IMR-90 (cell line): Measurements from ENCODE around the gene FAM174B. TPM values are rescaled to one million over a fixed set of nuclear protein-coding genes. Genes with fewer than 3 reads are reported as not detected.

Experiments
- ATAC-seq: fragments of 200-7000 bp; cut with Tn5 transposase; 2 replicates; pipeline ENCODE4 v1.9.1; 2020; ENCODE audit warnings: low read depth, mild to moderate bottlenecking, moderate library complexity
- BruUV-seq: library from RNA; stranded (reverse); fragments of 400-500 nt; replicated peaks from 2 replicates; lab custom pipeline; 2021; lab: Mats Ljungman, UMichigan
- CTCF ChIA-PET: fragments of 300-600 bp; formaldehyde crosslinking; extraction: SDS; loops from one replicate; lab custom pipeline; 2021; ENCODE audit warnings: antibody characterized with exemption; lab: Yijun Ruan, JAX
- POLR2A ChIA-PET: fragments of 300-600 bp; sonication (Branson Sonifier 250); formaldehyde crosslinking; loops from one replicate; lab custom pipeline; 2022; ENCODE audit warnings: antibody characterized with exemption; ENCODE audit not compliant: unreplicated experiment; lab: Charles Lee
- DNase-seq: peaks from one replicate; pipeline ENCODE4 v3.0.0; 2013
- H2AFZ ChIP-seq: replicated peaks from 2 replicates; pipeline ENCODE3; 2013; ENCODE audit warnings: low read length, mild to moderate bottlenecking; ENCODE audit not compliant: poor library complexity
- H2AK5ac ChIP-seq: 2 replicates; pipeline ENCODE4 v1.6.1; 2013; ENCODE audit warnings: low read depth, low read length, inconsistent platforms
- H2AK9ac ChIP-seq: replicated peaks from 2 replicates; pipeline ENCODE3; 2013; ENCODE audit warnings: mild to moderate bottlenecking, low read depth, low read length, moderate library complexity; ENCODE audit not compliant: poor library complexity
- H2BK120ac ChIP-seq: 2 replicates; pipeline ENCODE4 v1.6.1; 2013; ENCODE audit warnings: low read depth, low read length, inconsistent platforms
- H2BK15ac ChIP-seq: 3 replicates; pipeline ENCODE4 v1.6.1; 2013; ENCODE audit warnings: low read depth, low read length, inconsistent platforms
- H2BK20ac ChIP-seq: 2 replicates; pipeline ENCODE4 v1.6.1; 2013; ENCODE audit warnings: low read depth, mild to moderate bottlenecking, inconsistent platforms, low read length, moderate library complexity
- H2BK5ac ChIP-seq: 2 replicates; pipeline ENCODE4 v1.6.1; 2013; ENCODE audit warnings: mild to moderate bottlenecking, low read depth, low read length, inconsistent platforms; ENCODE audit not compliant: poor library complexity, severe bottlenecking
- H3K14ac ChIP-seq: replicated peaks from 2 replicates; pipeline ENCODE4 v1.6.1; 2013; ENCODE audit warnings: low read depth, low read length, inconsistent platforms
- H3K18ac ChIP-seq: 2 replicates; pipeline ENCODE4 v1.6.1; 2013; ENCODE audit warnings: low read depth, low read length, control low read depth
- H3K23ac ChIP-seq: 2 replicates; pipeline ENCODE4 v1.6.1; 2013; ENCODE audit warnings: low read depth, low read length, inconsistent platforms
- H3K27ac ChIP-seq: 2 replicates; pipeline ENCODE4 v1.5.1; 2013; ENCODE audit warnings: mild to moderate bottlenecking, control low read depth, low read length; ENCODE audit not compliant: insufficient read depth
- H3K27me3 ChIP-seq: 2 replicates; pipeline ENCODE4 v1.6.1; 2013; ENCODE audit warnings: low read length; ENCODE audit not compliant: control insufficient read depth, insufficient read depth
- H3K36me3 ChIP-seq: 2 replicates; pipeline ENCODE4 v1.6.1; 2013; ENCODE audit warnings: low read length, mixed read lengths; ENCODE audit not compliant: control insufficient read depth, insufficient read depth
- H3K4ac ChIP-seq: 2 replicates; pipeline ENCODE4 v1.6.1; 2013; ENCODE audit warnings: low read depth, low read length, inconsistent platforms
- H3K4me1 ChIP-seq: 2 replicates; pipeline ENCODE4 v1.6.1; 2013; ENCODE audit warnings: low read length, mixed read lengths; ENCODE audit not compliant: control insufficient read depth, insufficient read depth
- H3K4me2 ChIP-seq: 2 replicates; pipeline ENCODE4 v1.6.1; 2013; ENCODE audit warnings: low read depth, mild to moderate bottlenecking, control low read depth, low read length, moderate library complexity
- H3K4me3 ChIP-seq: 2 replicates; pipeline ENCODE4 v1.5.1; 2013; ENCODE audit warnings: low read depth, mild to moderate bottlenecking, control low read depth, low read length, moderate library complexity; ENCODE audit not compliant: insufficient read depth
- H3K56ac ChIP-seq: 2 replicates; pipeline ENCODE4 v1.6.1; 2013; ENCODE audit warnings: low read length, inconsistent platforms; ENCODE audit not compliant: insufficient read depth; ENCODE audit errors: extremely low read depth
- H3K79me1 ChIP-seq, 2 experiments: 2 replicates each; pipeline ENCODE4 v1.6.1; 2013; ENCODE audit warnings: low read length in 2 of 2, inconsistent platforms in 1 of 2, low read depth in 1 of 2
- H3K9ac ChIP-seq: 2 replicates; pipeline ENCODE4 v1.6.1; 2013; ENCODE audit warnings: low read depth, low read length, control low read depth
- H3K9me1 ChIP-seq: 2 replicates; pipeline ENCODE4 v1.6.1; 2013; ENCODE audit warnings: low read length, inconsistent platforms; ENCODE audit not compliant: insufficient read depth
- H3K9me3 ChIP-seq: 2 replicates; pipeline ENCODE4 v1.6.1; 2013; ENCODE audit warnings: low read length; ENCODE audit not compliant: control insufficient read depth, insufficient read depth
- H4K20me1 ChIP-seq: 2 replicates; pipeline ENCODE4 v1.6.1; 2013; ENCODE audit warnings: low read length, inconsistent platforms; ENCODE audit not compliant: insufficient read depth
- H4K5ac ChIP-seq: 2 replicates; pipeline ENCODE4 v1.6.1; 2013; ENCODE audit warnings: mild to moderate bottlenecking, low read depth, low read length, control low read depth
- H4K8ac ChIP-seq, 2 experiments: 2 replicates each; pipeline ENCODE4 v1.6.1; 2013; ENCODE audit warnings: low read depth in 2 of 2, low read length in 2 of 2, control low read depth in 1 of 2, inconsistent platforms in 1 of 2
- H4K91ac ChIP-seq: 2 replicates; pipeline ENCODE4 v1.6.1; 2013; ENCODE audit warnings: low read depth, low read length, inconsistent platforms; ENCODE audit not compliant: insufficient read depth
- BHLHE40 ChIP-seq: fragments of 150-350 bp; IDR thresholded peaks from 2 replicates; pipeline ENCODE4 v1.6.1; 2016; ENCODE audit warnings: mild to moderate bottlenecking, low read depth, low read length
- CEBPB ChIP-seq: IDR thresholded peaks from 2 replicates; pipeline ENCODE4 v1.6.1; 2012; ENCODE audit warnings: low read depth, low read length, improper control_type of control experiment
- CHD1 ChIP-seq: IDR thresholded peaks from 2 replicates; pipeline ENCODE4 v1.6.1; 2012; ENCODE audit warnings: low read depth, low read length, improper control_type of control experiment
- FOS ChIP-seq: fragments of 150-350 bp; IDR thresholded peaks from 2 replicates; pipeline ENCODE4 v1.6.1; 2016; ENCODE audit warnings: low read depth, low read length
- MAFK ChIP-seq: IDR thresholded peaks from 2 replicates; pipeline ENCODE4 v1.6.1; 2012; ENCODE audit warnings: low read depth, low read length, improper control_type of control experiment
- MAZ ChIP-seq: IDR thresholded peaks from 2 replicates; pipeline ENCODE4 v1.6.1; 2012; ENCODE audit warnings: low read depth, mild to moderate bottlenecking, low read length, improper control_type of control experiment, moderate library complexity, borderline replicate concordance
- MXI1 ChIP-seq: IDR thresholded peaks from 2 replicates; pipeline ENCODE4 v1.6.1; 2012; ENCODE audit warnings: low read depth, mild to moderate bottlenecking, low read length, moderate library complexity, borderline replicate concordance
- NFE2L2 ChIP-seq: fragments of 150-350 bp; IDR thresholded peaks from 2 replicates; pipeline ENCODE4 v1.6.1; 2016; ENCODE audit warnings: low read depth, mild to moderate bottlenecking, low read length
- POLR2A ChIP-seq: IDR thresholded peaks from 2 replicates; pipeline ENCODE4 v1.6.1; 2012; ENCODE audit warnings: mild to moderate bottlenecking, low read depth, low read length
- RAD21 ChIP-seq: IDR thresholded peaks from 2 replicates; pipeline ENCODE4 v1.6.1; 2012; ENCODE audit warnings: low read length, improper control_type of control experiment
- RCOR1 ChIP-seq: IDR thresholded peaks from 2 replicates; pipeline ENCODE4 v1.6.1; 2012; ENCODE audit warnings: mild to moderate bottlenecking, low read length, improper control_type of control experiment; ENCODE audit not compliant: insufficient replicate concordance
- RFX5 ChIP-seq: IDR thresholded peaks from 2 replicates; pipeline ENCODE4 v1.8.0; 2012; ENCODE audit warnings: low read depth, mild to moderate bottlenecking, low read length, moderate library complexity
- SMC3 ChIP-seq: fragments of 150-350 bp; IDR thresholded peaks from 2 replicates; pipeline ENCODE4 v1.6.1; 2016; ENCODE audit warnings: low read depth, mild to moderate bottlenecking, antibody characterized with exemption, low read length, moderate library complexity
- WGBS, 2 experiments: methylation state at CpG; one replicate each; pipeline versions ENCODE4 v1.1.5 to v1.1.7; 2013; ENCODE audit warnings: missing lambda C conversion rate in 2 of 2; ENCODE audit not compliant: insufficient read length in 1 of 2; ENCODE audit errors: extremely low coverage in 2 of 2; 5-methylcytosine and 5-hydroxymethylcytosine counted together
- dilution Hi-C: fragments of 300-500 bp; cut with HindIII; formaldehyde crosslinking; loops from one replicate; pipeline ENCODE4 v1.14.3; 2018; ENCODE audit warnings: low sequenced_read_pairs; ENCODE audit not compliant: unreplicated experiment
- in situ Hi-C: fragments of 300-500 bp; cut with MboI; formaldehyde crosslinking; loops from 3 replicates; pipeline ENCODE4 v1.14.3; 2019; ENCODE audit warnings: low sequenced_read_pairs, inconsistent platforms, mixed read lengths
- intact Hi-C: fragments of 100-400 bp; cut with micrococcal nuclease; formaldehyde crosslinking; loops from 2 replicates; pipeline ENCODE4 v1.10.0; 2022
- polyA plus RNA-seq, 3 experiments: library from polyadenylated mRNA; depleted of rRNA; stranded (reverse); fragments of >200 nt; gene quantifications; 2 replicates each; pipeline ENCODE4 v1.2.3, GENCODE V29; 2012; ENCODE audit warnings: low replicate concordance in 1 of 3
- total RNA-seq: library from RNA; depleted of rRNA; stranded (reverse); fragments of >200 nt; gene quantifications from 2 replicates; pipeline ENCODE4 v1.2.3, GENCODE V29; 2012
- TF ChIP-seq, protein P1 (sequence below): fragments of 150-350 bp; IDR thresholded peaks from 2 replicates; pipeline ENCODE4 v1.6.1; 2017; ENCODE audit warnings: mild to moderate bottlenecking, antibody characterized with exemption, low read length, low read depth
- TF ChIP-seq, protein P2 (sequence below): conservative IDR thresholded peaks from 2 replicates; pipeline ENCODE4 v1.5.1; 2012; ENCODE audit warnings: mild to moderate bottlenecking, low read depth, low read length, improper control_type of control experiment
- TF ChIP-seq, protein P3 (sequence below): fragments of 150-350 bp; IDR thresholded peaks from 2 replicates; pipeline ENCODE4 v1.6.1; 2016; ENCODE audit warnings: low read depth, mild to moderate bottlenecking, low read length, moderate library complexity, borderline replicate concordance

Gene FAM174B
- total and polyA plus RNA-seq, 2 of the 4 experiments (the other 2 are of a cell fraction): 0.18 to 0.56 TPM

DNA sequence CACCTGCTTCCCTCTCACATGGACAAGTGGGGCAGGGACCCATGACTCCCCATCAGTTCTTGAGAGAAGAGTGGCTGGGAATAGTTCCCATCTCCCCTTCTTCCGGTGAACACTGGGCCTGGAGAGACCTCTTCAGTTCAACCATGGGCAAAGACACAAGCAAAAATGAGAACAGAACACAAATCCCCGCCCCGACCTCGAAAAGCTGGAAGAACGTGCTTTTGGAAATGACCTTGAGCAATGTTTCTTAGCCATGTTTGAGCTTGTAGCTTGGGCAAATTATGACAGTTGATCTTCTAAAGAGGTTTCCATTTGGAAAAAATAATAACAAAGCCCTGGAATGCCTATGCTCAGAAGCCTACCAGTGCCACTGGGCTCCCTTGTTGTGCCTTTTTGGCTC lies 59.0 kb downstream of the FAM174B start:
- no peak overlapping the region for H2AFZ ChIP-seq
- no peak for ATAC-seq
- H3K9me1 ChIP-seq: no peaks in the 10 kb centered on the region
- no peak overlapping the region for H2BK120ac ChIP-seq
- H3K4me3 ChIP-seq: no peak overlapping the region
- intact Hi-C loops (no loop called here), in situ Hi-C loops (no loop called here), dilution Hi-C loops (no loop called here)
- H3K27ac ChIP-seq: no peak overlapping the region
- no peak overlapping the region for H3K14ac ChIP-seq
- no peaks in the 10 kb centered on the region for H3K36me3 ChIP-seq
- no peak overlapping the region for H2BK5ac ChIP-seq
- no peaks in the 10 kb centered on the region for H3K9me3 ChIP-seq
- H4K5ac ChIP-seq: no peak overlapping the region
- POLR2A ChIA-PET: no interaction called here
- DNase-seq: no peak
- no peak overlapping the region for H3K4ac ChIP-seq
- TF ChIP-seq, protein P1, sequence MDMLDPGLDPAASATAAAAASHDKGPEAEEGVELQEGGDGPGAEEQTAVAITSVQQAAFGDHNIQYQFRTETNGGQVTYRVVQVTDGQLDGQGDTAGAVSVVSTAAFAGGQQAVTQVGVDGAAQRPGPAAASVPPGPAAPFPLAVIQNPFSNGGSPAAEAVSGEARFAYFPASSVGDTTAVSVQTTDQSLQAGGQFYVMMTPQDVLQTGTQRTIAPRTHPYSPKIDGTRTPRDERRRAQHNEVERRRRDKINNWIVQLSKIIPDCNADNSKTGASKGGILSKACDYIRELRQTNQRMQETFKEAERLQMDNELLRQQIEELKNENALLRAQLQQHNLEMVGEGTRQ: no peak
- TF ChIP-seq MAZ: no peak
- TF ChIP-seq RCOR1: no peak
- no peak for TF ChIP-seq POLR2A
- TF ChIP-seq SMC3: no peak
- TF ChIP-seq, protein P2, sequence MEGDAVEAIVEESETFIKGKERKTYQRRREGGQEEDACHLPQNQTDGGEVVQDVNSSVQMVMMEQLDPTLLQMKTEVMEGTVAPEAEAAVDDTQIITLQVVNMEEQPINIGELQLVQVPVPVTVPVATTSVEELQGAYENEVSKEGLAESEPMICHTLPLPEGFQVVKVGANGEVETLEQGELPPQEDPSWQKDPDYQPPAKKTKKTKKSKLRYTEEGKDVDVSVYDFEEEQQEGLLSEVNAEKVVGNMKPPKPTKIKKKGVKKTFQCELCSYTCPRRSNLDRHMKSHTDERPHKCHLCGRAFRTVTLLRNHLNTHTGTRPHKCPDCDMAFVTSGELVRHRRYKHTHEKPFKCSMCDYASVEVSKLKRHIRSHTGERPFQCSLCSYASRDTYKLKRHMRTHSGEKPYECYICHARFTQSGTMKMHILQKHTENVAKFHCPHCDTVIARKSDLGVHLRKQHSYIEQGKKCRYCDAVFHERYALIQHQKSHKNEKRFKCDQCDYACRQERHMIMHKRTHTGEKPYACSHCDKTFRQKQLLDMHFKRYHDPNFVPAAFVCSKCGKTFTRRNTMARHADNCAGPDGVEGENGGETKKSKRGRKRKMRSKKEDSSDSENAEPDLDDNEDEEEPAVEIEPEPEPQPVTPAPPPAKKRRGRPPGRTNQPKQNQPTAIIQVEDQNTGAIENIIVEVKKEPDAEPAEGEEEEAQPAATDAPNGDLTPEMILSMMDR: no peak
- no peak for TF ChIP-seq NFE2L2
- TF ChIP-seq FOS: no peak
- TF ChIP-seq BHLHE40: no peak
- TF ChIP-seq CHD1: no peak
- TF ChIP-seq RAD21: no peak
- TF ChIP-seq, protein P3, sequence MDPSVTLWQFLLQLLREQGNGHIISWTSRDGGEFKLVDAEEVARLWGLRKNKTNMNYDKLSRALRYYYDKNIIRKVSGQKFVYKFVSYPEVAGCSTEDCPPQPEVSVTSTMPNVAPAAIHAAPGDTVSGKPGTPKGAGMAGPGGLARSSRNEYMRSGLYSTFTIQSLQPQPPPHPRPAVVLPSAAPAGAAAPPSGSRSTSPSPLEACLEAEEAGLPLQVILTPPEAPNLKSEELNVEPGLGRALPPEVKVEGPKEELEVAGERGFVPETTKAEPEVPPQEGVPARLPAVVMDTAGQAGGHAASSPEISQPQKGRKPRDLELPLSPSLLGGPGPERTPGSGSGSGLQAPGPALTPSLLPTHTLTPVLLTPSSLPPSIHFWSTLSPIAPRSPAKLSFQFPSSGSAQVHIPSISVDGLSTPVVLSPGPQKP: no peak
- no peak for TF ChIP-seq CEBPB
- no peak for TF ChIP-seq MXI1
- TF ChIP-seq RFX5: no peak
- no peak for TF ChIP-seq MAFK
- WGBS, 2 experiments: 100% methylated on average over 1 of the region's 5 CpGs; no CpG with 5 or more reads in 1 of the 2 experiments
- no peak overlapping the region for H3K4me2 ChIP-seq
- no peaks in the 10 kb centered on the region for H4K20me1 ChIP-seq
- H2AK5ac ChIP-seq: no peak overlapping the region
- H3K4me1 ChIP-seq: no peaks in the 10 kb centered on the region
- no TSS peak for BruUV-seq
- no peak overlapping the region for H4K8ac ChIP-seq
- H3K23ac ChIP-seq: no peak overlapping the region
- no peak overlapping the region for H3K56ac ChIP-seq
- no peak overlapping the region for H2AK9ac ChIP-seq
- no peak overlapping the region for H4K91ac ChIP-seq
- no peak overlapping the region for H2BK15ac ChIP-seq
- CTCF ChIA-PET: no interaction called here
- H3K9ac ChIP-seq: no peak overlapping the region
- no peaks in the 10 kb centered on the region; the same call in 1 of the 2 replicates for H3K27me3 ChIP-seq
- H2BK20ac ChIP-seq: no peak overlapping the region
- H3K79me1 ChIP-seq: no peaks in the 10 kb centered on the region
- H3K18ac ChIP-seq: no peak overlapping the region
